Measurements from ENCODE around the gene PGAM2.
A peak's percentile ranks its signal among the peaks of the same experiment; 100 is the strongest.
"Not testable (repeated sequence)": the region's sequence is repeated elsewhere in the genome, so short reads cannot be mapped to it uniquely, and the experiment has no call there.

Gene PGAM2

DNA sequence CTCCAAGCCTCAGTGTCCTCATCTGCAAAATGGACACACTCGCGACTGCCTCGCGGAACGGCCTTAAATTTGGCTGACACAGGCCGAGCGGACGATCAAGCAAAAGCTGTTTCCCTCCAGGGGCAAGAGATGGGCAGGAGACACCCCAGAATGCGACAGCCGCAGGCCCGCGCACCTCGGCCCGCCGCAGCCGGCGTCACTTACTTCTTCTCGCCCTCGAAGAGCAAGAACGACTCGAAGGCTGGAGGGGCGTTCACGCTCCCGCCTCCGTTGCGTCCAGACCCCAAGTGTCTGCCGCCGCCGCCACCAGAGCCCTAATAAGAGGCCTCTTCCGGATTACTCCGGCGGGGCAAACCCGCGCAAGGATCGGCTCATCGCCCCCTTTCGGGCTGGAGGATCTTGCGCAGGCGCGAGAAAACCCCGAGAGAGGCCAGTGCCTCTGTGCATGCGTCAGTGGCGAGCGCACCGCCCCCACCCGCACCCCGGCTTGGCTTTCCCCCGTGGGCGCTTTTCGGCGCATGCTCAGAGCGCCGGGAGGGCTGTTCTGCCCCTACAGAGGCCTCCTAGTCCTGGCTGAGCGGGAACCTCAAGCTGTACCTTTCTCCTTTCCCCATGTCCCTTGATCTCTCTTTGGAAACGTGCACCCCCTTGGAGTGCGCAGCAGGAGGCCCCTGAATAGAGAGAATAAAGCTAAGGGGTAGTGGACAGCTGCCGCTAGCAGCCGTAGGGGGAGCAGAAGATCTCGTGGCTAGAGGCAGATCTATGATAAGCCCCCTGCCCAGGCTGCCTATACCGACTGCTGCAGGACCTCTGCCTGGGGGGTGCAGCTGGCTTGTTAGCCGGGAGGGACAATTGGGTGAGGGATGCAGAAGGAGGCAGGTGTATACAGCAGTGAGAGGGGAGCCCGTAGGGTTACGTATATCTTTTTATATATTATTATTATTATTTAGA, 46.2 kb downstream of the PGAM2 start:
- DNase-seq: peak; percentile 96

- DNase-seq: not testable (repeated sequence)
These were observed 50.3 kb downstream of the PGAM2 start for GRCh38 chr7:44015090-44015489.

Measured in fibroblast of skin of right biceps (primary cell).